HG03460 (cell line): Measurements from ENCODE around the gene SF3B1.
"Not testable (repeated sequence)": the region's sequence is repeated elsewhere in the genome, so short reads cannot be mapped to it uniquely, and the experiment has no call there.

Experiments used
- ATAC-seq: cut with Tn5 transposase; IDR thresholded peaks from one replicate; pipeline ENCODE4 v1.9.1; 2021; ENCODE audit not compliant: unreplicated experiment

The SF3B1 gene, protein sequence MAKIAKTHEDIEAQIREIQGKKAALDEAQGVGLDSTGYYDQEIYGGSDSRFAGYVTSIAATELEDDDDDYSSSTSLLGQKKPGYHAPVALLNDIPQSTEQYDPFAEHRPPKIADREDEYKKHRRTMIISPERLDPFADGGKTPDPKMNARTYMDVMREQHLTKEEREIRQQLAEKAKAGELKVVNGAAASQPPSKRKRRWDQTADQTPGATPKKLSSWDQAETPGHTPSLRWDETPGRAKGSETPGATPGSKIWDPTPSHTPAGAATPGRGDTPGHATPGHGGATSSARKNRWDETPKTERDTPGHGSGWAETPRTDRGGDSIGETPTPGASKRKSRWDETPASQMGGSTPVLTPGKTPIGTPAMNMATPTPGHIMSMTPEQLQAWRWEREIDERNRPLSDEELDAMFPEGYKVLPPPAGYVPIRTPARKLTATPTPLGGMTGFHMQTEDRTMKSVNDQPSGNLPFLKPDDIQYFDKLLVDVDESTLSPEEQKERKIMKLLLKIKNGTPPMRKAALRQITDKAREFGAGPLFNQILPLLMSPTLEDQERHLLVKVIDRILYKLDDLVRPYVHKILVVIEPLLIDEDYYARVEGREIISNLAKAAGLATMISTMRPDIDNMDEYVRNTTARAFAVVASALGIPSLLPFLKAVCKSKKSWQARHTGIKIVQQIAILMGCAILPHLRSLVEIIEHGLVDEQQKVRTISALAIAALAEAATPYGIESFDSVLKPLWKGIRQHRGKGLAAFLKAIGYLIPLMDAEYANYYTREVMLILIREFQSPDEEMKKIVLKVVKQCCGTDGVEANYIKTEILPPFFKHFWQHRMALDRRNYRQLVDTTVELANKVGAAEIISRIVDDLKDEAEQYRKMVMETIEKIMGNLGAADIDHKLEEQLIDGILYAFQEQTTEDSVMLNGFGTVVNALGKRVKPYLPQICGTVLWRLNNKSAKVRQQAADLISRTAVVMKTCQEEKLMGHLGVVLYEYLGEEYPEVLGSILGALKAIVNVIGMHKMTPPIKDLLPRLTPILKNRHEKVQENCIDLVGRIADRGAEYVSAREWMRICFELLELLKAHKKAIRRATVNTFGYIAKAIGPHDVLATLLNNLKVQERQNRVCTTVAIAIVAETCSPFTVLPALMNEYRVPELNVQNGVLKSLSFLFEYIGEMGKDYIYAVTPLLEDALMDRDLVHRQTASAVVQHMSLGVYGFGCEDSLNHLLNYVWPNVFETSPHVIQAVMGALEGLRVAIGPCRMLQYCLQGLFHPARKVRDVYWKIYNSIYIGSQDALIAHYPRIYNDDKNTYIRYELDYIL

DNA sequence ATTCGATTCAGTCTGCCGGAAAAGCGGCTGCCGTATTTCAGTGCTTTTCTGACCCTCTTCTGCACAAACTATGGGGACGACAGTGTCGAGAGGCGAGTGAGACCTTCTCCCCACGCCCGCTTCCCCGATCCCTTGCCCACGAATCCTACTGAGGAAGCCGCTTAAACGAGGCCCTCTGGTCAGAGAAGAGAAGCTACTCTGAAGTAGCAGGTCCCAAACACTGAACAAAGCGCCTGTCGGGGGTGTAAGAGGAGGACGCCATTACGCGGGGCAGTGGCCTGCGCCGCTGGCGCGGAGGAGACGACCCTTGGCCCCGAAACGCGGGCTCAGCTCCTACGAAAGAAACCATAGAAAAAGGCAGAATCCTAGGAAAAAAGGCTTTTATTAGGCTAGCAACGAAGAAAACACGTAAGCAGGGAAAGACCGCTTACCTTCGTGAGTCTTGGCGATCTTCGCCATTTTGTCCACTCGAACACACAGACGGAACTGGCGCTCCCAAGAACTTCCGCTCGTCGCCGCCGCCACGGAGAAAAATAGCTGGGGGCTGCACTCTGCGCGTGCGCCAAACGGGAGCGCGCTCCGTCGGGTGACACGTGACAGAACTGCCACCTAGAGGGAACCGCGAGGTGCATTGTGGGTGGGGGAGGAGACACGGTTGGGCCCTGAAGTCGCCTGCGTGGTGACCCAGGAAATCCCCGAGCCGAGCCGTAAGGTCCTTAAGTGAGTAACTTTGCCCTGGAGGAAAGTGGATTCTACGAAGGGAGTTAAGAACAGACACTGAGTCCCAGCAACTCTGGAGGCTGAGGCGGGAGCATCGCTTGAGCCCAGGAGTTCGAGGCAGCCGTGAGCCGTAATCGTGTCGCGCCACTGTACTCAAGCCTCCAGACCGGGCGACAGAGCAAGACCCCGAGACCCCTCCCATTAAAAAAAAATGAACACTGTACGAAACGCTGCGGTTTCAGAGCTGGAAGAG is at the start of gene SF3B1:
SF3B1 (minus strand) TSS at position 488 of the 973 bp plus-strand sequence; CDS start at position 459, 29 bp downstream.
- ATAC-seq = peak; percentile 91

DNA sequence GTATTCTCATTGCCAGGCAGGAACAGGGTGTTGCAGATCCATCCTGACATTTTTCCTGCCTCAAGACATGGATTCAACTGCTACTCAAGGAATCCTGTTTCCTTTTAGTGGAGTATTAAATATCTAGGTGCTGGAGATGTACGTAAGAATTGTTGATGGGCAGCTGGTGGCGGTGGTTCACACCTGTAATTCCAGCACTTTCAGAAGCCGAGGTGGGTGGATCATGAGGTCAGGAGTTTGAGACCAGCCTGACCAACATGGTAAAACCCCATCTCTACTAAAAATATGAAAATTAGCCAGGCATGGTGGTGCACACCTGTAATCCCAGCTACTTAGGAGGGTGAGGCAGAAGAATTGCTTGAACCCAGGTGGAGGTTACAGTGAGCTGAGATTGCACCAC is 49.4 kb upstream of the SF3B1 start:
- ATAC-seq = not testable (repeated sequence)

DNA sequence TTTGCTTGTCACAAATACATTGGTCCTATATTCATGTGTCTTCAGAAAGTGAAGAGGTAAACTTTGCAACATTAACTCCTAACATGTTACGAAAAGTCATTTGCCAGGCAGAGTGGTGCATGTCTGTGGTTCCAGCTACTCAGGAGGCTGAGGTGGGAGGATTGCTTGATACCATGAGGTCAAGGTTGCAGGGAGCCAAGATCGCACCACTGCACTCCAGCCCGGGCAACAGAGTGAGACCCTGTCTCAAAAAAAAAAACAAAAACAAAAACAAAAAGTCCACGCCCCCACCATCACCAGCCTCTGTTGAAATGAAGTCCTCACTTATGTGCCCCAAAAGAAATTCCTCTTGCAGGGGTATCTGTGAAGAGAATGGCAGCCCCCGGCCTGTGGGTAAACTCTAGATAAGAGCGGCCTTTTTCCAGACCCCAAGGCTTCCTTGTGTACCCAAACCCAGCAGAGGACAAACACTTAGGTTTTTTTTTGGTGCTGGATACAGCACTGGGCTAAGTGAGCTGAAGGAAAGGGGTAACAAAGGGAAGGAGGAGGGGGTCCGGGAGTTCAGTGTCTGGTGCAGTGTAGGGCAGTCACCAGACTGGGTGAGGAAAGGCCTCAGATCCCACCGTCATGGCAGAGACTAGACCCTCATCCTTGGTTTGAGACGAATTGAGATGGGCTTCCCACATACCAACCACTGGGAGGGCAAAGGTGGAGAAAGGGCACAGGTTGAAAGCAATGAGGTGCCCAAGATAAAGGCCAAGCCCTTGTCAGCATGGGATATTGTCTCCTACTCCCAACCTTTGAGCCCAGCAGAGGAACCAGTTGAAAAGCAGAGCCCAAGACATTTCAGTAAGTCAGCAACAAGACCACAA is 45.6 kb upstream of the SF3B1 start:
- no peak for ATAC-seq

DNA sequence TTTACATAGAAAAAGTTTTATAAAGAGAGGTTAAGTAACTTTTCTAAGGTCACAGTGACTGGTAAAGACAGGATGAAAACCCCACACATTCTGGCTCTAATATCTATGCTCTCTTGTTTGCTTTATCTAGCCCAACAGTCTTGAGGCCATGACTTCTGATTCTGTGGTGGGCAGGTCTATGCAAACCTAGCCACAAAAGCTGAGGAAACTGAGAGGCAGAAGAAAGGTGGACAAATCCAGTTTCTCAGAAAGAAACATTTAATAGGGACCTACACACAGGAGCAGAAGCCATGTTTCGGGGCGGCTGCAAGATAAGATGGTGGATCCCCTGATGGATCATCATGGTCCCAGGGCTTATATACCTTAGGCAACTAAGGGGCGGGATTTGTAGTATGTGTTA is 43.0 kb upstream of the SF3B1 start:
- ATAC-seq = no peak

DNA sequence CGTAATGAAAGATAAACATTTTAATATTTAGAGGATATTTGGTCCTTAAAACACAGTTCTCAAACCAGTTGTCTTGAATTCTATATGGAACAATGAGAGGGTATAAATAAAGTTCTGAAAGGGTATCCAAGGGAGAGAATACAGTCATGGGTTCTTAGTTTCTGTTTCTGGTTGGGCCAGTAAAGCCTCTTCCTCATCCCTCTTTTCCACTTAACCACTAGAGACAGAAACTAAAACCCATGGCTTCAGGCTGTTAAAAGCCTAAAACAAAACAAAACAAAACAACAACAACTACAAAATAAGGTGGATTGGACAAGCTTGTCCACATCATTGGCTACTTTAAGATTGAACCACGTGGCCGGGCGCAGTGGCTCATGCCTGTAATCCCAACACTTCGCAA is 37.3 kb upstream of the SF3B1 start:
- ATAC-seq = no peak

DNA sequence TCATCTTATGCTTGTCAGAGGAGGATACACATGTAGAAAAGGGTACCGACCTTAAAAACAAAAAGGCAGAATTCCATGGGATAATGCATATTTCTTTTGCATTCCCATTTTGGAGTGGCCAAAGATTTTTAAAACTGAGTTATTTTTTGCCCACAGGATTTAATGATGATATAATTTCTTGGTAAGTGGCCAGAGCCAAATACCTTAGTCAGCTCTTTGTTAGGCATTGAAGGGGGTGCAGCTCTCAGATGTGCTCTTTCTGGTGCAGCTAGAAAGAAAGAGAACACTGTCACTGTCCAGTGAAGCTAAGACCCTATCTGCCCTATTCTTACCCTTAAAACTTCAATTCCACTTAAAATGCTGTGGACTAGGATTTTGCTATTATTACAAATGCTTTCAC is 29.3 kb upstream of the SF3B1 start:
- no peak for ATAC-seq

DNA sequence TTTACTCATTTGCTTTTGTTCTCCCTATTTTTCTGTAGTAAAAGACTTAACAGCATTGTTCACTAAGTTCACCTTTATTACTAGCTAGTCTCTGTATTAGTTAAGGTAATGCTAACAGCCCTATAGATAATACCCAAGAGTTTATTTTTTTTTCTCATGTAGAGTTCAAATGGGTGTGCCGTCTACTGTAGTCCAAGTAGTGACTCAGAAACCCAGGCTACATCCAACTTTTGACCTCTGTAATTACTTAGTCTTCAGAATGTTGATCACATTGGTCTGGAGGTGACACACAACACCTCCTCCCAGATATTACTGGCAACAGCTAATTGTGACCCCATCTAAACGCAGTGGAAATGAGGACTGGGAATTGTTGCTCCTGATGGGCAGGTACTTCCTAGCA is 26.2 kb upstream of the SF3B1 start:
- no peak for ATAC-seq

DNA sequence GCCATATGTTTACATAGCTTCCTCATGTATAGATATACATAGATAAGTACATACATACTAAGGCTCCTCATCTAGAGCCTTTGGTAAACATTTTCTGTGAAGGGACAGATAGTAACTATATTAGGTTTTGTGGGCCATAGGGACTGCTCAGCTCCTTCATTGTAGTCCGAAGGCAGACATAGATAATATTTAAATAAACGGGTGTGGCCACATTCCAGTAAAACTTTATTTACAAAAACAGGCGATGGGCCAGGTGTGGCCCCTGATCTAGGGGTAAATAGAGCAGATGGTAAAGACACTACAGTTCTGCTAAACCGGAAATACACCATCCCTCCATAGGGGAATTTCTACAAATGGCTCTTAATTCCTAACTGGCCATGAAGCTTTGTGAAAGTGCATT is 25.8 kb upstream of the SF3B1 start:
- ATAC-seq = no peak

DNA sequence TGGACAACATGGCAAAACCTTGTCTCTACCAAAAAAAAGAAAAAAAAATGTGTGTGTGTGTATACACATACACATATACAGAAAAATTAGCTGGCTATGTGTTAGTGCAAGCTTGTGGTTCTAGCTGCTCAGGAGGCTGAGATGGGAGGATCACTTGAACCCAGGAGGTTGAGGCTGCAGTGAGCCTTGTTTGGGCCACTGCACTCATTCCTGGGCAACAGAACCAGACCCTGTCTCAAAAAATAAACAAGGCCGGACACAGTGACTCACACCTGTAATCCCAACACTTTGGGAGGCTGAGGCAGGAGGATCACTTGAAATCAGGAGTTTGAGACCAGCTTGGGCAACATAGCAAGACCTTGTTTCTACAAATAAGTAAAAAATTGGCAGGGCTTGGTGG is 20.6 kb upstream of the SF3B1 start:
- ATAC-seq = no peak

DNA sequence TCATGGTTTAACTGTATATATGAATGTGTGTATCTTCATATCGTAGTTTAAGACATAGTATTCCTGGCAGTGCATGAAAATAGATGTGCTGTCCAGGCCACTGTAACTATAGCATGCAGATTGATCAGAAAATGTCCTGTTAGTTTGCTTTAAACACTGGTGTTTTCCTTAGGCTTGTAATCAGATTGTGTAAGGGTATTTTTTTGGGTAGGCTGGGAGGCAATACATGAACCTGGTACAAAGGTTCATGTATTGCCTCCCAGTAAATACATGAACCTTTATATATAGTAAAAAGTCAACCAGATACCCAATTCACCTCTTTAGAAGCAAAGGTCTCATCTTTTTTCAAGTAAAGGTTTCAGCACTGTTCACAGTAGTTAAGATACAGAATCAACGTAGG is 20.1 kb upstream of the SF3B1 start:
- ATAC-seq = no peak

DNA sequence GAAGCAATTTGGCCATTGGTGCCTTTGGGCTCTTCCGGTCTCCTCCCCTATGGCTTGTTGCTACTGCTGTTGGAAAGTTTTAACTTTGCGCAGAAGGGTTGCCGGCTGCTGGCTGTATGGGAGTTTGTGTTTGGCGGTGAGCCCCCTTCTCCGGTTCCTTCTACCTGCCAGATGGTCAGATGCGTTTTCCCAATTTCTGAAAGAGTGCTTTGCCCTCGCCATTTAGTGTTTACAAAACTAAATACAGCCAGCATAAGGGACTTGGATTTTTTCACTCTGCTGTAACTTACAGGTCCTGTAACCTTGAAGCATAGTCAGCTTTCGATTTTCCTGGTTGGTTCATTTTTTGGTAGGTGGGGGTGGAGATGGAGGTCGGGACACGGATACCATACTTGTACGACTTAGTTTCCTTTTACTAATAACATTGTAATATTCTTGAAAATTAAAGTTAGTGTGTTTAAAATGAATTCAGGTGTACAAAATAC is 19.1 kb upstream of the SF3B1 start:
- ATAC-seq = peak; percentile 31

DNA sequence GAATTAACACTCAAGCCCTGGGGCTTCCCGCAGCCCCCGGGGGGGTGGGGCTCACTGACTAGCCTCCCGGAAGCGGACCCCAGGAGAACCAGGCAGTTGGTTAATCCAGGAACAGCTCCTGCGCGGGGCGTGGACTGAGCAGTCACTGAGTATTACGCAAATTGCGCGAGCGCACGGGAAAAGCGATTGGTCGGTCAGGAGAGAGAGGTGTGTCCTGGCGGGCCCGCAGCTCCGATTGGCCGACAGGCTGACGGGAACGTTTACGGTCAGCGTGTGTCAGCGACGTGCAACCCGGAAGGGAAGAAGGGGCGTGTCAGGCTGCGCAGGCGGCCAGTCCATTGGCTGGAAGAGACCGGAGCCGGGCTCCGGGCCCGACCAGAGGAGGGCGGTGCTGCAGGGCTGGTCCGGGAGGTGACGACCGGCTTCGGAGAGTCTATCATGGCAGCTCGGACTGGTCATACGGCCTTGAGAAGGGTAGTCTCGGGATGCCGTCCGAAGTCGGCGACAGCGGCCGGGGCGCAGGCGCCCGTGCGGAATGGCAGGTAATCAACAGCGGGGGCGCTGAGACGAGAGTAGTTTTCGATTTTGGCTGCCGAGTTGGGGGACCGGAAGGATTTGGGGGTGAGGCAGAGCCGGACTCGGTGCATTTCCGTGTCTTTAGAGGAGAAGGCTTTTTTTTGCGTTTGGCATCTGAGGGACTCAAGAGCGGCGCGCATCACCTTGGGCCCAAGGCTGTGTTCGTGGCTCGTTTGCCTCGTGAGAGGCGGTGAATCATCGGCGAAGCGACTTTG is 18.5 kb upstream of the SF3B1 start, which contains the start of gene COQ10B:
COQ10B (plus strand) TSS at position 430 of the 791 bp plus-strand sequence; CDS start at position 439, 9 bp downstream.
- peak; percentile 95 for ATAC-seq

DNA sequence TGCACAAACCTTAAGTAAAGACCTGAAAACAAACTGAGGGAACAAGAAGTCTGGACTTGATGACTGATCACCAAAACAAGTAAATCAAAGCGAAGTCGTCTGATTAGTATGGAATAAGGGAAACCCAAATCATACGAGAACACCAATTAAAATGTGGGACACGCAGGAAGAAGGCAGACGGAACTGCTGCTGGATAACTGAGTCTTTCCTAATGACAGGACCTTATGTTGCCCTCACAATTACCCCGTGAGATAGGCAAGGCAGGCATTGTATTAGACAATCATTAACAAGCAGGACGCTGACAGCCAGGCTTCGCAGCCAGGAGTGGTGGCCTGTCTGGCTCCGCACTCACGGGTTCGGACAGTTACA is 17.9 kb upstream of the SF3B1 start:
- ATAC-seq = no peak

DNA sequence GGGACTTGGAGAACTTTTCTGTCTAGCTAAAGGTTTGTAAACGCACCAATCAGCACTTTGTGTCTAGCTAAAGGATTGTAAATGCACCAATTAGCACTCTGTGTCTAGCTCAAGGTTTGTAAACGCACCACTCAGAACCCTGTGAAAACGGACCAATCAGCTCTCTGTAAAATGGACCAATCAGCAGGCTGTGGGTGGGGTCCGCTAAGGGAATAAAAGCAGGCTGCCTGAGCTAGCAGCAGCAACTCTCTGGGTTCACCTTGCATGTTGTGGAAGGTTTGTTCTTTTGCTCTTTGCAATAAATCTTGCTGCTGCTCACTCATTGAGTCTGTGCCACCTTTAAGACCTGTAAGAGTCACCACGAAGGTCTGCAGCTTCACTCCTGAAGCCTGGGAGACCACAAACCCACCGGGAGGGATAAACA is 16.1 kb upstream of the SF3B1 start:
- ATAC-seq = not testable (repeated sequence)

DNA sequence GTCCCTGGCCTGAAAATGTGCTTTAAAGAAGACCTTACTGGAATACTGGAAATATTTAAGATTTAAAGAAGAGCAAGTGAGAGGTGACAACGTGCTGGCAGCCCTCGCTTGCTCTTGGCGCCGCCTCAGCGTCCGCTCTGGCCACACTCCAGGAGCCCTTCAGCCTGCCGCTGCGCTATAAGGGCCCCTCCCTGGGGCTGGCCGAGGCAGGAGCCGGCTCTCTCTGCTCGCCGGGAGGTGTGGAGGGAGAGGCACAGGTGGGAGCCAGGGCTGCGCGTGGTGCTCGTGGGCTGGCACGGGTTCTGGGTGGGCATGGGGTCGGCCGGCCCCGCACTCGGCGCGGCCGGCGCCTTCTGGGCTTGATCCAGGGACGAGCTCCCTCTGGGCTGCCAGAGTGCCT is 15.6 kb upstream of the SF3B1 start:
- no peak for ATAC-seq

DNA sequence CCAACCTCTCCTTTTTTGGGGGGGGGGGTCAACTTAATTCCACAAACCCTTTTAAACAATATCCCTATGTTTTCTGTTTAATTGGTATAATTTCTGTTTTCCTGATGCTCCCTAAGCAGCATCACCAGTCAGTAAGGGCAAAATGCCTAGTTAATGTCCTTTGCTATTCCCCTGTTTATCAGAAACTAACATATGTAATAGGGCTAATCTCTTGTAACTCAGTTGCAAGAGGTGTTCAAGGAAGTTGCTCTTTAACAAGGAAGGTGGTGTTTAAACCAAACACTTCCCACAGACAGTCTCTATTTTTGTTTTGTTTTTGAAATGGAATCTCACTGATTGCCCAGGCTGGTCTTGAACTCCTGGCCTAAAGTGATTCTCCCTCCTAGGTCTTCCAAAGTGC is 12.0 kb upstream of the SF3B1 start:
- ATAC-seq = no peak

DNA sequence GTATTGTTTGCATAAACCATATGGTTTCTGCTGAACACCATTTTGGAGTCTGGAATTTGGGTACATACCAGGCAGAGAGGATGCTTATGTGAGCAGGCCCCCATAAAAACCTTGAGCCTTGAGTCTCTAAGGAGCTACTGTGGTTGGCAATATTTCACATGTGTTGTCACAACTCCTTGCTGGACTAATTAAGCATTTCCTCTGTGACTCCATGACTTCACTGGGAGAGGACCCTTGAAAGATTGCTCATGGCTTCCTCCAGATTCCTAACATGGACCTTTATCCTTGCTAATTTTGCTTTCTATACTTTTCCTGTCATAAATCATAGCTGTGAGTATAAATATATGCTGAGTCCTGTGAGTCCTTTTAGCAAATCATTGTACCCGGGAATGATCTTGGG is 10.9 kb upstream of the SF3B1 start:
- ATAC-seq = no peak

DNA sequence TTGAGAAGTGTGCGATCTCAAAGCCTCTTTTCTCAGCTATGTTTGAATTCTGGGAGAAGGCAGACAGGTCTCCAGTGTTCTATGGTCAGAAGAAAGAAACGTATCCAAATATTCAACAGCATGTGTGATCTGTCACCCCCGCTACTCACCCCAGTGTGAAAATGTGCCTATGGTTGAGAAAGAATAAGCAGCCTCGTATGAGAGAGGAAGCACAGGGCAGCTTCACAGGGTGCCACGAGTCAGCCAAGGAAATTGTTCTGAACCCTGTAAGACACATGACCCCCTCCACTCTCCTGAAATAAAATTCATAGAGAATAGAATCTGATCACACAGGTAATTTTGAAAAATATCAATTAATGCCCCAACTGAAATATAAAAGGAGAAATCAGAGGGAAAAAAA is 8.0 kb upstream of the SF3B1 start:
- ATAC-seq = no peak
